Nasal cavity respiratory epithelium epithelial cell of viscerocranial mucosa (primary cell): Measurements from ENCODE around the gene TDRD15. TPM values are rescaled to one million over a fixed set of nuclear protein-coding genes. Genes with fewer than 3 reads are reported as not detected.

Experiments used
- total RNA-seq: library from RNA; depleted of rRNA; stranded (reverse); fragments of >200 nt; gene quantifications from 2 replicates; pipeline ENCODE4 v1.2.3, GENCODE V29; 2014

Gene TDRD15
- not detected in 2 replicates for total RNA-seq

GRCh38 chr2:21123473-21124393 is at the start of gene TDRD15:
TDRD15 (plus strand) TSS chr2:21123968; CDS start chr2:21137468, 13,500 bp downstream.

Other genes starting within 250 kb of the TDRD15 start
- gene APOB, start 79.9 kb upstream of the TDRD15 start, total RNA-seq: under 0.01 TPM in 2 replicates